Stimulated activated CD4-positive, alpha-beta T cell treated with anti-CD3 and anti-CD28 coated beads, Interleukin-1b, Interleukin-23, amount 100 ng/mL, for 4 hours (primary cell): ENCODE data around the gene SLX4IP.

ENCODE experiments used
- DNase-seq, 2 donors: peaks; one replicate each; pipeline ENCODE4 v3.0.0-alpha.2; 2020; ENCODE audit warnings: low read depth in 2 of 2

Gene SLX4IP

DNA sequence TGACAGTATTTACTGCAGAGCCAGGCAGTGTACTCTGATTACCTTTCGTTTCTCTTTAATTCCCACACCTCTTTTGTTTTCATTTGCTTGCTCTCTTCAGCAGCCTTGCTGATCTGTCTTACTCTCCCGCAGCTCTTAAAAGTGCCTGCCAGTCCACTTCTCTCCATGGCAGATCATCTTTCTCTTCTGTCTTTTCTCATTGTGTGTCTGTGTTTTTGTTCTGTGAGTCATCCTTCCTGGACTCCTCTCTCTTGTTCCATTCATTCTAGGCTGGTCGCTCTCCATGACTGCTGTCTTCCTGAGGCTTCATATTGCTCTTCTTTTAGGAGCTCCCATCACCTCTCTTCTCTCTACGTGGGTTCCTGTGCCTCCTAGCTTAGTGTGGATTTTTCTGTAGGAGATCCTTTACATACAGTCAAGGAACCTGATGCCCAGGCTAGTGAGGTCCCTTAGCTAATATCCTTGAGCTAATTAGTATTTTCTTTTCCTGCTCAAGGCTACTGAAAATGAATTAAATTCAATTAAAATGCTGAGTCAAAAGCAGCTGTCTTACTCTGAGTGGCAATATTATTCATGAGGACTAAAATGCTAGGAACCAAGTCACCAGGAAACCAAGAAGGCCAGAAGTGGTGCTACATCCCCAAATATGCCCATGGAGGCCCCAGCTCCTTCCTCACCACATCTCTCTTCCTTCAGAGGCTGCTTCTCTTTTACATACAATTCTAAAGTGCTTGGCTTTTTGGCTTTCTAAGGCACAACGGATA is 86.1 kb downstream of the SLX4IP start:
- no peak for DNase-seq

DNA sequence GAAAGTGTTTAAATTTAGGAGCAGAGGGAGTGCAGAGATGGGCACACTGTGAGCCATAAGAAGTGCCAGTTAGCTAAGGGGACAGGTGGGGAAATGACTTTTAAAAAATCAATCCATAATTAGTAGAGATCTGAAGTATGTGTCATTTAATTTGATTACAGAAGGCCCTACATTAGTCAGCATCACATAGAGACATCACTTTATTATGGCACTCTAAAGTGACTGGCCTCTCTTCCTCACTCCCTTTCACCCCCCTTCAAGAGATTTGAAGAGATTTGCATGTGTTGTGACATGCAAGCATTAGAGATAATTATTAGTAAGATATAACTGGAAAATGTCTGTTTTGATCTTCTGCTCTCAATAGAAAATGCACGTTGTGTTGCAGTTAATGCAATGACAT is 86.7 kb downstream of the SLX4IP start:
- no peak for DNase-seq

DNA sequence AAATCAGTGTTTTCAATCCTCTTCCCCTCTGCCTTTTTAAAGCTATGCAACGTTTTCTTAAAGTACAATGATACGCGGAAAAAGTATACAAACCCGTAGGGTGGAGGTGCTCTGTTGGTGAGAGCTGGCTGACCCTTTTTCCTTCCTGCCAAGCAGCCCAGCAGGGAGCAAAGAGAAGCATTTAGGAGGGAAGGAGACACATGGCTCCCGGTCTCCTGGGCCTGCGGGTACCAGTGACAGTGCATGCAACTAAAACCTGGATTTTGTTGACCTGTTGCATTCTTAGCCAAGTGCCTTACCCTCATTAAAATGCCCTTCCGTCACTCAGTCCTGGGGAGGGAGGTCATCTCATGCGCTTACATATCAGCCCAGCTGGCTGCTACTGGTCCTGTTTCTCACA is 87.2 kb downstream of the SLX4IP start:
- no peak for DNase-seq

DNA sequence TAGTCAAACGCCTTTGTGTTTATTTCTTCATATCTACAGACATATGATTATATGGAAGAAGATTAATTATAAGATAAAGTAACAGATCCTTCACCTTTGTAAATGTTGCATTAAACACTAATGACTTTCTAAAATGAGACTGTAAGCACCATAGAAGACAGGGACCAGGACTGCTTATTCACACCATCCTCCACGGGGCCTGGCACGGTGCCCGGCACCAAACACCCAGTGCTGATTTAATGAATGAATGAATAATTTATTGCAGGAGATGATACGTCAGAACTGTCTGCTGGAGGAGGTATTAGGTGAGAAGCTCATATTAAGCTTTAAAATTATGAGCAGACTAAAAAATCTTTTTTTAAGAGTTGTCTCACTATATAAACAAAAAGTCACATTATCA is 88.3 kb downstream of the SLX4IP start:
- DNase-seq, result no peak

DNA sequence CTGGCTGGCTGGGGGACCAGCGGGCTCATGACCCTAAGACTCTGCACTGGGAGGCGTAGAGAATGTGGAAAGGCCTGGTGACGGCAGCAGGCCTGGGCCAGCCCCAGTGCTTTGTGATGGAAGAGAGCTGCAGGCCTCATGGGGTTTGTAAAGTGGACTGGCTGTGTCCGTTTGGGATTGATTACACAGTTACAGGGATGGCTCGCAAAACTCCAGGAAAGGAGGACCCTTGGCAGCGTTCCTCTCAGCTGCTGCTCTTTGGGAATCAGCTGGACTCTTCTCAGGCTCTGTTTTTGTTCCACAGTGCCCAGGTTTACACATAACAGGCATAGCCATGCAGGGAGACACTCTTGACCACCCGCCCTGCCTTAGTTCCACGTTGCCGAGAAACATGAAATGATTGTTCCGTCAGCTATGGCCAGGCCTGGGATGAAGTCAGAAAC is 89.0 kb downstream of the SLX4IP start:
- no peak for DNase-seq

DNA sequence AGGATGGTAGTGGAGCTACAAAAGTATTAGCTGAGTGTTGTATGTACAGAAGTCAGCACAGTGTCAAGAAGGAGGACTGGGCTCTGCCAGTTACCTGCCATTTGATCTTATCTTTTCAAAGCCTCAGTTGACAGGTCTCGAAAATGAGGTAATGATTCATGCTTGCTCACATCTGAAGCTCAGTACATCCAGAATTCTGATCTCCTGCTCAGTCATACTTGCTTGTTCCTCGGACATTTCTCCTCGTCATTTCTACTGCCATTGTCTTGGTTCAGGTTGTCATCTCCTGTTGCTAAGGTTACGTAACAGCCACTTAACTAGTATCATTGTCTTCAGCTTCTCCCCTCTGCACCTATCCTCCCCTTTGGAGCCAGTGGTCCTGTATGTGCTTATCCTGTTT is 89.5 kb downstream of the SLX4IP start:
- DNase-seq, result no peak

DNA sequence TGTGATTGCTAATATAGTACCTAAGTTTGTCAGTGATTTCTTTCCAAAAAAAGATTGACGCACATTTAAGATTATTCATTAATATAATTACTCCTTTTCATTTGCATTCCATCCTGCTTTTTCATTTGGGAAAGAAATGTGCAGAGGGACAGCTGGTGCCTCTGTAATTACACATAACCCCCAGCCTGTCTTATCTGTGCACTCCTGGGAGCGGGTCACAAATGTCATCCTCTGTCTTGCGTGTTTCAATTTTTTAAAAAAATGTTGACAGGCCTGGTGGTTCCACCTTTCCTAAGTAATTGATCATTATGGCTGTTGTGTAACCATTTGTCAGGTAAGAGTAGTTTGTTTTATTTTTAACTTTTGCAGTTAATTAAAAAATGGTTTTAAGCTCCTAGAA is 92.7 kb downstream of the SLX4IP start:
- DNase-seq, result no peak

DNA sequence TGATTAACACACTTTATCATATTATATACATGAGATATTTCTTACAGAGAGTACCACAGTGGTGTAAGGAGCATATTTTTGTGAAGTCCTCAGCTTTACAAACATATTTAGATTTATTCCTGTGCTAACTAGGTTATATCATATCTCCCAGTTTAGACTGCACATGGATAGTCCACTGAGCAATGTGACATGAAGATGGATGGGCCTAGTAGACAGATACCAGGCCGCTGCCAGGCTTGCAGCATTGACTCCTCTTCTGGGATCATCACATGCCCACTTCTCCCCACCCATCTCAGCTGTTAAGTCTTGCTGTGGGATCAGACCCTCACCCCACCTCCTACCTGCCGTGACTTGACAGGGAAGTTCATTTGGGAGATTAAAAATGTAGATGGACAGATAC is 95.8 kb downstream of the SLX4IP start:
- no peak for DNase-seq

DNA sequence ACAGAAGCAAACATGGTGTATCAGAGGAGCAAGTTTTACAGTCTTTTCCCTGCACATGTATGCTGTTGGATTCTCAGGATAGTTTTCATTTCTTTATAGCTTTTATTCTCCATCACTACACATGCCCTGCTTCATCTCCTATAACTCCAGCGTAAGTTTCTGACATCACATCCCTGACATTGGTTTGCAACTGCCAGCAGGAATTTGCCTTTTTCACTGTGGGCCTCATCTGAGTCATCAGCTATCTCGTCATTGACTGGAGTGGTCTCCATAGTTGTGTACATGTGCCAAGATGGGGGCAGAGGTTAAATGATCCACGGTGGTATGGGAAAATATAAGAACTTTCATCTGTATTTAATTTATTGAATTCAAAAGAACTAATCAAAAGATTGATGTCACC is 96.7 kb downstream of the SLX4IP start:
- DNase-seq, result no peak

DNA sequence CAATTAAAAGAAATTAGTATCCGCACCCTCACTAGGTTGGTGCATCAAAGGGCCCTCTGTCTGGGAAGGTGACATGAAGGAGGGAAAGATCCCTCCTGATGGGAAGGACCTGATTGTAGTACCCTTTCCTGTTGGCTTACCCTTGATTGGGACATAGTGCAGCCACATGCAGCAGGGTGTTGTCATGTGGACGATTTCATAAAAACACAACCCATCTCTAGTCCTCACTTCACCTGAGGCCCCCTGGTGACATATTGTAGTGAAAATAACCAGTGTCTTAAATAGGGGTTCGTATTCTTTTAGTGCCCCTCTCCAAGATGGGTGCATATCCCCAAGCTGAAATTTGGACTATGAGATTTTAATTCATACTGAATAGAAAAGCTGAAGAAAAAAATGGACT is 97.3 kb downstream of the SLX4IP start:
- no peak for DNase-seq

DNA sequence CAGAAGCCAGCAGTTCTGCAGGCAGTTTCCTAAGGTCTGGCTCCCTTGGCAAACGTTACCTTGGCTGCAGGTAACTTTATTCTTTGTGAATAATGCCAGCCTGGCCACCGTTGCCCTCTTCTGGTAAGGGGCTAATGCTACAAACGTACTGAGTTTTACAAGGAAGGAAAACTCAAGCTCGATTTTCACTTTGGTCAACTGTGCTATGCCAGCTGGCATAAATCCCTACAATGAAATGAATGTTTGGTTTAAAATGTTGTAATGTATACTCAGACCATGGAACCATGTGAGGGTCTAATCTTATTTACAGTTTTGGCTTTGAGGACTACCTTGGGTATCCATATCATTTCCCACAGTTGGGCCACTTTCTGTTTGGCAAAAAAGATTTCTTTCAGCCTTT is 101.4 kb downstream of the SLX4IP start:
- peak in 1 of 2 donors; percentile 8 for DNase-seq

DNA sequence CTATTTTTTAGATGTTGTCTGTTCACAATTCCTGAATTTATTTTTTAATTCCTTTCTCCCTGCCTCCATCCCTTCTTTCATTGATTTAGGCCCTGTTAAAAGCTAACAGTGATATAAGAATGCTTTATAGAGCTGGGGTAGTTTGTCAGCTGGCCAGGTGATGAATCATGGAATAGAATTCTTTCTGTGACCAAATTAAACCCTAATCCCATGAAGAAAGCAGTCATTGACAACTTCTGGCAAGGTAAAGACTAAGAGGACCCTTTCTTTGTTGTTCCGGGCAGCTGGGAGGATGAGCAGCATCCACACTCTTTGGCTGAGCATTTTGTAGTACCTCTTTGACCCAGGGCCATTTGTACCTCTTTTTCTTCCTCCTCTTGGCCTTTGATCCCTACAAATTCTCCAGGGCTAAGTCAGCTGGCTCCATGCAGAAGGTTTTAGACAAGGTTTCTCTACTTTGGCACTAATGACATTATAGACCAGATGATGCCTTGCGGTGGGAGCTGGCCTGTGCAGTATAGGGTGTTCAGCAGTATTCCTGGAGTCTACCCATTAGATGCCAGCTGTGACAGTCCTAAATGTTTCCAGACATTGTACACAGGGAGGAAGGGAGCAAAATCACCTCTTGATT is 102.9 kb downstream of the SLX4IP start:
- no peak for DNase-seq

DNA sequence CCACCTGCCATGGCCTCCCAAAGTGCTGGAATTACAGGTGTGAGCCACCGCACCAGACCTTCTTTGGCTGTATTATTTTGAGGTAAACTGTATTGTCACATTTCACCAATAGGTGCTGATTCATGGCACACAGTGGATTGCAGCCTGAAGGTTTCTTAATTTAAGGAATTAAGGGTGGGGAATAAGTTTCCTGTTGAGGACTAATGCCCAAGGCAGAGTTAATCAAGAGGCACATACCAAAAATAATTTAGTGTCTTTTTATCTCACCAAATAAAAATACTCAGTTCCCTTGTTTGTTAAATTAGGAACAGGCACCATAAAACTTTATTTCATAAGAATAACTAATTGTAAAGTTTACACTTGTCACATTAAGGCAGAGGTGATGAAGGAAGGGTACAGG is 103.7 kb downstream of the SLX4IP start:
- no peak for DNase-seq

DNA sequence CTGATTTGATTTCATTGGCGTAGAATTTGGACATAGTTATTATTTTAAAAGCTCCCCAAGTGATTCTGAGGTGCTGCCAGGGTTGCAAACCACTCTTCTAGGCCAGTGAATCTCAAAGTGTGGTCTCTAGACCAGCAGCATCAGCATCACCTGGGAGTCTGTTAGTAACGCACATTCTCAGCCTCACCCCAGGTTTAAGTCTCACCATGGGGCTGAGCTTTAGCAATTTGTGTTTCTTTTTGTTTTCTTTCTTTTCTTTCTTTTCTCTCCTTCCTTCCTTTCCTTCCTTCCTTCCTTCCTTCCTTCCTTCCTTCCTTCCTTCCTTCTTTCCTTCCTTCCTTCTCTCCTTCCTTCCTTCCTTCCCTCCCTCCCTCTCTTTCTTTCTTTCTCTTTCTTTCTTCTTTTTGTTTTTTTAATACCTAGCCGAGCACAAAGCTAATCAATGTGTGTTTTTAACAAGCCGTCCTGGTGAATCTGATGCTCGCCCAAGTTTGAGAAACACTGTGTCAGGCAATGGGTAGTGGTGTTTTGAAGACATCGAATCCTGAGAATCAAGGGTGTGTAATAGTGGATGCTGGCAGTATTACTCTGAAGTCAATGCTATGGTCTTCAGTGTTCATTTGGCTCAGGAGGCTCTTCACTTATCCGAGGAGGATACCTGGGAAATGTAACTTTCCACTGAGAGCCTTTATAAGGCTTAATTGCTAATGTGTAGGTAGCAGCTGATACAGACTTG is 104.9 kb downstream of the SLX4IP start:
- no peak for DNase-seq

DNA sequence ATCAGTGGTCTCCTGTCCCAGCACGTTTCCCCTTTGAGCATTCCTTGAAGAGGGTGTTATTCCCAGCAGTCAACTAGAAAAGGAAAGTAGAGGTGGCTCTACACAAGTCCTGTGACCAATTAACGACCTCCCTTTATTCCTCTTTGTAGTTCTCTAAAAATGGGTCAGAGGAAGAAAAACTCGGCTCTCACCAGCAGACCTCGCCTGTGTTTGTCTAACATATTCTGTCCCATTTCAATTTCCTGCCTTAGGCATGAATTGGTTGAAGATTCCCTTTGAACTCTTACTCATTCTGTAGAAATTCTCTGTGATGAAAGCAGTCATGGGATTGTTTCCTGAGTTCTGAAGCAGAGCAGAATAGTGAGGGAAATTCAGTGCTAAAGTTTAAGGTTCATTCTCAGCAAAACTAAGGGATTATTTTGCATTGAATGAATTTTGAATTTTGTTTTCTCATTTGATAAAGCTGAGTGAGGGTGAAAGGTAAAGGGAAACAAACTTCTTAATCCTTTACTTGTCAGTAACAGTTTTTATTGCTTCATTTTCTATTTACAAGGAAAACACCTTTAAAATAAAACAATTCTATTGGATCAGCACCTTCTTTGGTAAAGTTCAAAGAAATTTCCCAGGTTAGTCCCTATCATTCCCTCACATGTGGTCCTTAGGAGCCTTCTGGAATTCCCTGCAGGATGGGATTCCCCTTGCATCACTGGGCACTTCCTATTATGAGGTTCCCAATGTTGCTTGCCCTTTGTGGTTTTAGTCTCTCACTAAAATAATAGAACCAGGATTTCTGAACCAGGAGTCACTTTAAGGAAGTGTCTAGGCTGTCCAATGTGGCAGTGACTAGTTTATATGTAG is 105.8 kb downstream of the SLX4IP start:
- DNase-seq, result no peak

DNA sequence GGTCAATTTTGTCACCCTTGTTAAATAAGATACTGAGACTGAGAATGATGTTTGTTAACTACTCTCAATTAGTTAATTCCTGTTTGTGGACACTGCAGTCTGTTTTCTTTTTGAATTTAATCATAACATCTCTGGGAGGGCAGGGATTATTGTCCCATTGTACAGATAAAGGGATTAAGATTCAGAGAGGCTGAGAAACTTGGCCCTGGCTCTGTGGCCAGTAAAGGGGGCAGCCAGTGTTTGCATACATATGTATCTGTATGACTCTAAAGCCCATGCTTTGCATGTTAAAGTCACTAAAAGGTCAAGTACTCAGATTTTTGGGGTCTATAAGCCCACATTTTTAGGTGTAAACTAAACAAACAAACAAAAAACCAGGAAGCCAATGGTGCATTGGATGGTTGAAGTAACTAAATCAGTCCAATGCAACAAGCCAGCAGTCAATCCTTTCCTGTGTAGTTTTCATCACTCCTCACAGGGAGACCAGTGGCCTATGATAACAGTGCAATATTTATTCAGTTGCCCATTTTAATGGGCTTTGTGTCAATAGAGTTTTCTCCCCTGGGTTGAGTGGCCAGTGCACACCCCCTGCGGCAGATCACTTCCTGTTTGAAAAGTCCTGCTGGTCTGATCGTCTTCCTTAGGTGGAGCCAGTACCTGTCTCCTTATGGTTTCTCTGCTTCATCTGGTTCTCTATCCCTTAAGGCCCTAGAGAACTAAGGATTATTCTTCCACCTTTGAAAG is 106.7 kb downstream of the SLX4IP start:
- DNase-seq, result no peak

DNA sequence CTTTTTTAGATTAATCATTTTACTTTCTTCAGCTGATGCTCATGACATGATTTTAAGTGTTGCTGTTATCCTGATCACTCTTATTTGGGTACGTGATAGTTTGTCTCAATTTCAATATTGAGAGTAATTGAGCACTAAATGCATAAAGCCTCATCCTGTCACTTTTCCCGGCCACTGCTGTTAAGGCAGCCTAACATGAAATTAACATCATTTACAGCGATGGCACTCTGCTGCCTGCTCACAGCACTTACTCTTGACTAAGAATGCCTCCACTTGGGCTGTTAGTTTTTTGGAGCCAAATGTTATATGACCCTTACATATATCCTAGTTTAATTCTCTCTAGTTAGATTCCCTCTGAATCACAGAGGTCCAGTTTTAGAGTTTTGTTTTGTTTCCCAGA is 107.3 kb downstream of the SLX4IP start:
- no peak for DNase-seq

DNA sequence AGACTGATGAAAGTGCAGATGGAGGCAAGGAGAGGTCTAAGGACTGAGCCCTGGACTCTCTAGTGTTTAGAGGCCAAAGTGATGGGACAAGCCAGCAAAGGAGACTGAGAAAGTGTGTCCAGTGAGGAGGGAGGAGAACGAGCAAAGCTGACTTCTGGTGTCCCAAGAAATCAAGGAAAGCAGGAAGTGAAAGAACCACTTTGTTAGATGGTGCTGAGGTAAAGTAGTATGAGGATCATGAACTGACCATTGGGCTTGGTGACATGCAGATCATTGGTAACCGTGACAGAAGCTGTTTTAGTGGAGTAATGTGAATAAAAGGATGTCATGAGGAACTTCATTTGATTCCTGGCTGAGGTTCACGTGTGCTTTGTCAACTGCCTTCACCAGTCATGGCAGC is 108.4 kb downstream of the SLX4IP start:
- DNase-seq, result no peak

DNA sequence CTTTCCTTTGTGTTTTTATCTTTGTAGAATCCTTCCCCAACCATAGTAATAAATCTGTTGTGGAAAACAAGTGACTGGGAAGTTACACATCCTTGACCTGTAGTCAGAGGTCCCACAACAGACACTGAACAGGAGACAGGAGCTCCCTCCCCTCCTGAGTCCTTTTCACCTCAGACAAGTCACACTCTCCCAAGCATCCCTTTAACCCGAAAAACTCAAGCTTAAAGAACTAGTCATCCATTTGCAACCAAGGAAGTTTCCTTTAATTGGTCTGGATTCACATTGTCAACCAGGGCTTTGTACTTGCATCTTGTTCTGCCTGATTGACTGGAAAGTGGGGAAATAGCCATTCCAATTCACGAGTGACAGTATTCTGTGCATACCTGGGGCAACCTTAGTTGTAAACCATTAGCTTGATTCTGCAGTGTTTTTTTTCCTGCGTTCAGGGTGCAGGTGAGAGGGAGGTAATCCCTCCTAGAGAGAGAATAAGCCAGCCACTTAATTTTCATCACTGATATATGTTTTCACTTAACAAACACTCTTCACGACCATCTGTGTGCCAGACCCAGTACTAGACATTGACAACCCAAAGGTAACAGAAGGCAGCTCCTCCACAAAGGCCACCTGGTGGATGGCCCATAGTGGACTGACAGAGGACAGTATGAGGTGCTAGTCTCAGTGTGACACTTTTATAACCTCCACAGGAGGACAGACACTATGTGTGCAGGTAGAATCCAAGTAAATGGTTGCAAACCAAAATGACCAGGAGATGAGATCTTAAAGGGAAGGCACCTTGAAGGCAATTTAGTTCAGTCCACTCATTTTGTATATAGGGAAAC is 112.4 kb downstream of the SLX4IP start:
- DNase-seq, result no peak

DNA sequence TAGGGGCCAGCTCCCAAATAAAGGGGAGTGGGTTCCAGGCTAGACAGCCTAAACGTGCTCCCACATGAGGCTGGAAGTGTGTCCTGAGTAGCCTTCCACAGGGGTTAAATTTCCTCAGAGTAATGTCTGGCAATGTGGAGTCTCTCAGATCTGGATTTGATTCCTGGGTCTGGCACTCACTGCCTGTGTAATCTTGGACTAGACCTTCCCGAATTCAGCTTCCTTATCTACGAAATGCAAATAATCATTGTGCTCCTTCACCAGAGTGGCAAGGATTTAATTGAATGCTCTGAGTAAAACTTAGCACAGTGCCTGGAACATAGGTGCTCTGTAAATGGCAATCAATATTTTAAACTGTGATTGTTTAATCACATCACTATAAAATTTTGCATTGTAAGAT is 114.4 kb downstream of the SLX4IP start:
- DNase-seq, result no peak
